Activated naive CD4-positive, alpha-beta T cell (primary cell): ENCODE results near the gene KCNQ5.
A peak's percentile ranks its signal among the peaks of the same experiment; 100 is the strongest.

Source experiments
- DNase-seq, 4 experiments: peaks; one replicate each; lab custom pipeline; 2025; lab: John Stamatoyannopoulos, UW

KCNQ5 gene

DNA sequence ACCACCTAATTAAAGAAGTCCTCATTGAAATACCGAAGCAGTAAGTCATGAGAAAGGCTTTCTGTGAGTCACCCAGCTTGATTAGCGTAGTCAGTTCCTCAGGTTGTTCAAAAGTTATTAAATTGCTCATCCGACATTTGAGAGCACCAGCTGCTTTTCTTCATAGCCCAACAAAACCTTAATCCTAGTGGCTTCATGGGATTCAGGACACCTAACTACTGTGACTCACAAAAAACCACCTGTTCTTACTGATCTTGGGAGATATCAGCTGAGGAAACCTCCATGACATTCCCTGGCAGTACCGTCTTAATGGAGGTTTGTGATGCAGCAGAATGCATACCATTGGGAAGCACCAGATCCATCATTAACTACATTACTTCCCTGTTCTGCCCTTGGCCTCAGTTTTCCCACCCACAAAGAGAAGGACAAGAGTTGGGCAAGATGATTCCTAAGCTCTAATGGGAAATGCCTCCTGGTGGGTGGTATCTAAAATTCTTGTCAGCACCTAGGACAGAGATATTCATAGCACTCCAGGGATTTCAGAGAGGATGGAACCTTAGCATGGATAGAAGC, 499.6 kb downstream of the KCNQ5 start:
- no peak for DNase-seq

DNA sequence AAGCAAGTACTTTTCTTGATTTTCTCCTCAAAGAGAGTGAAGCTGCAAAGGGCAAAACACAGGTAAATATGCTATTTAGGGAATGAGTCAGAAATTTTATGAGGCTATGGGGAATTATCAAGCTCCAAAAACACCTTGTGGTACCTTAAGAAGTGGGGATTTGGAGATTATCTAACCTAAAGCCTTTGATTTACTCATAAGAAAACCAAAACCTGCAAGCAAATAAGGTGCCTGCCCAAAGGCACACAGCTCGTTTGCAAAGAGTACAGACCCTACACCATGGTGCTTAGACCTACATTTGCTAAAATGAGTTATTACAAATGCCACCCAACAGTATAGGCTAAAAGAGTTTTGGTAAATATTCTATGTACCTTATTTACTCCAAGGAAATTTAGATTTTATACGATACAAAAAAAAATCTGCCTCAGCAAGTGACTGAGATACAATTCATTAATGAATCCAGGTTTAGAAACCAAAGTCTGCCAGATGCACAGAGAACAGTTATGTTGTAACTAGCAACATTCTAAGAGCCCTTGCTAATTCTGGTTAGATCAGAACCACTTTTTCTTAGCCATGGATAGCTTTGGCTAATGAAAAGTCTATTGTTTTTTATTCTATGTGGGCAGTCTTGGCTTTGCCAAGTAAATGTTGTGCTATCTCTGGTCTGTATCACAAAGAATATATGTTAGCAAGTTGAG, 501.9 kb downstream of the KCNQ5 start:
- no peak for DNase-seq

DNA sequence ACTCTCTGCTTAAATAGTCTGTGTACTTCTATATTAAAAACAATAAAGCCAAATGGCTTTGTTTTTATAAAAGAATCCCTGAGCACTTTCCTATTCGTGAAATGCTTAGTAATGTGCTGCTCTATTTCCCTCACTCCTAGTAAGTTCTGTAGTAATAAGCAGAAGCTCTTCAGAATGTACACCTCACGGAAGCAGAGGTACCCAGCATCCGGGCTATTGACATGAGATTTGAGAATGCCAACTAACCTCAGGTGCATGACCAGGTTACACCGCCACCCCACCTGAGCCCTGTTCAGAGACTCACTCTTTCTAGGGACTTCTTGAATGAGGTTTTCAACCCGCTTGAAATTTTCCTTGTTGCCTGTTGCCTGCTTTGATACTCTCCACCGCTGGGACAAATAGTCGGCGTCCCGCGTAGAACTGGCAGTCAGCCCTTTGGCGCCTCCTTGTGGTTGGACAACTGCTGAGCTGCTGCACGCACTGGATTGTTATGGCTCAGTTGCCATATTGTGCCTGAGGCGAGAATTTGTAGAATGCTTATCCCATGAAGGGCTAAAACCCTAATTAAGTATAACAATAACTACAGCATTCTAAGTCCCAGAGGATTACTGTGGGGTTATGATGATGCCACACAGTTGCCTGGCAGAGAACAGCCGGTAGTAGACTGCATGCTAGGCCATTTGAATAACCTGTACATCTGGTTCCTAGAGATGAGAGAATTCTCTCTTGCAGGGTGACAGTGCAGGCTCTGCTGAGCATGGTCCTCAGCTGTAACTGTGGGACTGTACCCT, 508.0 kb downstream of the KCNQ5 start:
- DNase-seq, result peak; percentile 61 to 76 (median 75)

DNA sequence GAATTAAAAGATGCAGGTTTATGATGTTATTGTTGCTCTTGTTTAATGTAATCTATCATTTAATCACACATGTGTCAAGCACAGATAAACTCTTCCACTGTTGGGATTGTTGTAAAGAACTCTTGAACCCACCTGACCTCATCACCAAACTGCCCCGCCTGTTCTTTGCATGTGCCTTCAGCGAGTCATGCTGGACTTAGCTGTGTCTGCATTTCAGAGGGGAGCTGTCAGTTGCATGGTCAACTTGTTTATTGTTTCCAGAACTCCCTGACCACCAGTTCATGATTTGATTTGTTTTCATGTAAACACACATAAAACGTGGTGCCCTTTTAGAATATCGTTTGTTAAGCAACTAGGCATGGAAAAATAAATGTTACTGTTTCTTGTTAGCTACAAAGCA, 509.8 kb downstream of the KCNQ5 start:
- DNase-seq, result no peak

DNA sequence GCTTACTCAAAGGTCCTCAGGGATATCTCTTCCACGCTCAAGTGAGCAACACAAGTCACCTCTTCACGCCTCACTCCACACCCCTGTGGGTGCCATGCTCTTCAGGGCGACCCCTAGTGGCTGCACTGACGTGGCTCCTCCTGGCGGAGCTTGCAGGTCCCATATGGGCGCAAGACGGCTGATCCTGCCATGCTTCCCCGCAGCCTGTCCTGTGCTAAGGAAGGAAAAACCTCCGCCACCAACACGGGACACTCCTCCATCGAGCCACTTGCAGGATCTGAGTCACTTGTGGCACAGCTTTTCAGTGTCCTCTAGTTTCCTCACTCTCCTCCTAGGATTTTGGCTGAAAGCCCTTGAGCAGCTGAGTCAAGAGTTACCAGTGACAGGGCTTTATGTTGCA, 512.7 kb downstream of the KCNQ5 start:
- peak in 1 of 4 experiments; percentile 0 for DNase-seq

DNA sequence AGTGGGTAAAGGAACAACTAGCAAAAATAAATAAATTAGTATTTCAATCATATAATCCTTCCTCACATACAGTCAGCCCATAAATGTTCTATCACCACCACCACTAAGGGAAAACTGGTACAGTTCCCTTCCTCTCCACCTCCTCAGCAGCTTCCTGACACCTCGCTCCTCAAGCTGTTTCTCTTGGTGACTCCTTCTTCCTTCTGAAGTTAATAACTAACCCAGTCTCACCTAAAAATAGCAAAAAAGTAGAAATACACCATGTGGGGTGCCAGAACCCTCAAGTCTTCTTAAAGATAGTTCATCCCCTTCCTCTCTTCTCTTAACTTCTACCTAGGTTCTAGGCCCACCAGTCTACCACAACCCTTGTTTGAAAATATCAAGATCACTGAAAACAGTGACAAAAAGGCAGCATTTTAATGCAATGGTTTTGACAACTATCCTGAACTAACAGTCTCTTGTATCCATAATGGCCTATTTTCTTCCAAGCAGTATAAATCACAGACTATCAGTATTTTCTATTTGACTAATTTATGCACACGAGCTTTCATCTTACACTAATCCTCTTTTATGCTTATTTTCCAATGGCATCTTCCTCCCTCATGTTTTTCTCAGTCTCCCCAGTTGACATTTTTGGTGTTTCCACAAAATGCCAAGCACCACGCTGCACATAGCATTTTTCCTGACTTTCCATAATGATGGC, 518.0 kb downstream of the KCNQ5 start:
- no peak for DNase-seq

DNA sequence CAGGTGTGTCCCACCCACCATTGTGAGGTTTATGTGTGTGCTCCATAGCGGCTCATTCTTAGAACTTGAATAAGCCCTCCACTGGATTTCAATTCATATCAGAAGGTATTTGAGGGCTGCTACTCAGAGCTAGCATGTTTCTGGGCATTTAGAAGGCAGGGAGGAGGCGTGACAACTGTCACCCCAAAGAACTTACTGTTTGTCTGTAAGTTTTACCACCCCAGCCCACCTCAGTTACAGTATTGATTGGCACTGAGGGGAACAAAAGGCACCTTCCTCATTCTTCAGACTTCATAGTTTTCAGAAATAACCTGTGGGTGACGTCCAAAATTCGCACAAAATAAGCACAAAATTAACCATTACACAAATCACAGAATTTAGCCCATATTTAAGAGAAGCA, 521.7 kb downstream of the KCNQ5 start:
- no peak for DNase-seq

DNA sequence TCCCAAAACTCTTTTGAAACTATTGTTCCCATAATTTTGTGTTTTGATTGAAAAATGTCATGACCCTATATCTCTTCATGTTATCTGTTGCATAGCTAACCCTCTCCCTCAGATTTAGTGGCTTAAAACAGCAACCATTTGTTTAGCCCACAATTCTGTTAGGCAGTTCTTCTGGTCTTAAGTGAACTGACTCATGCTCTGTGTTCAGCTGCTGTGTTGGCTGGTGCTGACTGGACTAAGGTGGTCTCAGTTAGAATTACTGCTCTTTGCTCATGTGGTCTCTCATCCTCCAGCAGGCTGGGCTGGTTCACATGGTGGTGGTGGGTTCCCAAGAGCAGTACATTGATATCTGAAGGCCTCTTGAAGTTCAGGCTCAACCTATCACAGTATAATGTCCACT, 522.7 kb downstream of the KCNQ5 start:
- DNase-seq, result no peak

DNA sequence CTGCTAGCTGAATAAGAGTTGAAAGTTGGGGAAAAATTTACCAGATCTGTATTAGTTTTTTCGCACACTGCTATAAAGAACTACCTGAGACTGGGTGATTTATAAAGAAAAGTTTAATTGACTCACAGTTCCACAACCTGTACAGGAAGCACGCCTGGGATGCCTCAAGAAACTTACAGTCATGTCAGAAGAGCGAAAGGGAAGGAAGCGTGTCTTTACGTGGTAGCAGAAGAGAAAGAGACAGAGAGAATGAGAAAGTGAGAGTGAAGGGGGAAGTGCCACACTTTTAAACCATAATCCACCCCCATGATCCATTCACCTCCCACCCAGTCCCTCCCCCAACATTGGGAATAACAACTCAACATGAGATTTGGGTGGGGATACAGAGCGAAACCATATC, 523.8 kb downstream of the KCNQ5 start:
- no peak for DNase-seq

DNA sequence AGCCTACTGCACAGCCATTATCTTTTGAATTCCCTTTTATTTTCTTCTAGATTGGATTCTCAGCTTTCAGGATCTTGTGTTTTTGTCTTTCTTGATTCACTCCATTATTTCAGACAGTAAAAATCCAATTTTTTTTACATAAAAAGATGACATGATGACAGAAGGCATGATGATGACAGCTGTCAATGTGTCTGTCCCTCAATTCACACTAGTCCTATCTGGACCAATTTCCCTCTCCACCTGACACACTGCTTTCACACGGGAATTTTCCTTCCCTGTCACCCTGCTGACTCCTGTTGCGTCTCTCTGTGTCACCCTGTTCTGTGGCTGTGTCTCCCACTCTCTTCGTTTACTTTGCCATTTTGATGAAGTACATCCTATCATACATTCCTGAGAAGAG, 529.9 kb downstream of the KCNQ5 start:
- DNase-seq, result no peak

DNA sequence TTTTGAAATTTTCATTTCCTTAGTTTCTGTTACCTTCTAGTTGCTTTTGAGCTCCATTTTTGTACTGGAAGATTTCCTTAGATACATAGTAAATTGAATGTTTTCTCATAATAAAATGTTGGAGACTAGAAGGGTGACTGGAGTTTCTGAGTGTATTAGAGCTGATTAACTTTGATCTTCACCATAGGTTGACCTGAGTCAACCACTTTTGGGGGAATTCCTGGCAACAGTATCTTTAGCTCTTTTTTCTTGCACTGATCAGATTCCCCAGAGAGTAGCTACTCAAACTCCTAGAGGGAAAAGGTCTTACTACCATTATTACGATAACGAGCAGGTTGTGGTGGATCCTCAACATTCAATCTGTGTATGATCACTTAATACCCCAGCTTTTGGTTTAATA, 530.7 kb downstream of the KCNQ5 start:
- no peak for DNase-seq

DNA sequence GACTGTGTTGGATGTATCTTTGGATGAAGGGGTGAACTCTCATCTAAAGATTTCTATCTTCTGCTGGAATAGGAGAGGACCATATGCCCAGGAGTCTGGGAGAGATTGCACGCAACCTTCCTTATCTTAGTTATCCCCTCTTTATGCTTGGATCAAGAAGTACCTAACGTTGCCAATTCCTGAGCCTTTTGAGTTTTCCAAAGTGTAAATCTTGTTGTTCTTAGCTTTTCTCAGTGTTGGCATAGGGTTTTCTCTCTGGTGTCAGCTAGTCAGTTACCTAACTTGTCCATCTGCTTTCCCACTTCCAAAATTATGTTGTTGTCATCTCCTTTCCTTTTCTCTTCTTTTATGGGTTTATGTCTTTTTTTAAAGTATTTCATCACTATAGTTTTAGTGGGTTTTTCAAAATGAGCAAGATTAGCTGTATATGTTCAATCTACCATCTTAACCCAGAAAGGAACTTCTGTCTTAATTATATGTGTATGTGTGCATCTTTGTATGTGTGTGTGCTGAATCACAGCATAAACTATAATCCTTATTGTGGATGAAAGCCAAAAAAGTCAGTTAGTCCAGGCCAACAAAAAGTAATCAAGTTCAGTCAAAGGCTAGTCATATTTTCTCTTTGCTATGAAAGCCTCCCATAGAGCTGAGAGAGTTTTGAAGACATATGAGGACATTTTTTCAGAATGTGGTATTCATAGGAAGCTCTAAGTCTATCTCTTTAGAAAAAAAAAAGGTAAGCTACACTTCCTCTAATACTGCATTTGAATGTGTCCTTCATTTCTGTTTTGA, 531.3 kb downstream of the KCNQ5 start:
- no peak for DNase-seq

DNA sequence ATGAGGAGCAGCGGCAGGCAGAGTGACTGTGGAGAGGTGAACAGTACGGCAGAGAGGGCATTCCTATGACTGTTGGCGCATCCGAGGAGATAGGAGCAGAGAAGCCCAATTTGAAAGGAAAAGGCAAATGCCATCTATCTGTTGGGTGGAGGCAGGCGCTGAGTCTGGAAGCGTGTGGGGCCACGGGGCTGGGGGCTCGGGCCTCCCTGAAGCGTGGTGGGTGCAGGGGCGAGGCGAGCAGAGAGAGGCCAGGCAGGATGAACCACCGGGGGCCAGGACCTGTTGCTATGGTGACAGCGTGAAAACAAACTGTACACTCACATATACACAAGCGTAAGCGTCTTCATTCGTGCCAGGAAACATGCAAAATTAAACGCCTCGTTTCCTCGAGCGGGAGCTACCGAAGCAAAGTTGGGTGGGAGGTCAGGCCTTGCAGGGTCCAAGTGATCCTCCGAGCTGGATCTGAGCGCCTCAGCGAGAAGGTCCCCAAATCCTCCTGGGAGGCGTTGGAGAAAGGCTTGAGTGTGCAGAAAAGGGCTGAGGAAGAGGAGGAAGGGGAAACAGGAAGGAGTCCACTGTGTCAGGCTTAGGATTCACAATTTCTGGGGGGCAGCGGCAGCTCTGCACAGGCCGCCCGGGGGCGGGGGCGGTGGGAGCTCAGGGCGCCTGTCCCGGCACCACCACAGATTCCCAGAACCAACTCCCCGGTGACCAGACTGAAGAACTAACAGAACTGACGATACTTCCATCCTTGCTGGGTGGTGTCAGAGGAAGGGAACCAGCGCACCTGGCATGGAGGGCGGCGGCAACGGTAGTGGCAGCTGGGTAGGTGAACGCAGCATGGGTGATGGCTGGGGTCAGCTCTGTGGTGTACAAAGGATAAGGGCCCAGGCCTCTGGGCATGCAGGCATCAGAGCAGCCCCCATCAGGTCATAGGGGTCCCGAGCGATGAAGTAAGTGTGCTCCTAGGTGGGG, 535.2 kb downstream of the KCNQ5 start:
- DNase-seq, result no peak

DNA sequence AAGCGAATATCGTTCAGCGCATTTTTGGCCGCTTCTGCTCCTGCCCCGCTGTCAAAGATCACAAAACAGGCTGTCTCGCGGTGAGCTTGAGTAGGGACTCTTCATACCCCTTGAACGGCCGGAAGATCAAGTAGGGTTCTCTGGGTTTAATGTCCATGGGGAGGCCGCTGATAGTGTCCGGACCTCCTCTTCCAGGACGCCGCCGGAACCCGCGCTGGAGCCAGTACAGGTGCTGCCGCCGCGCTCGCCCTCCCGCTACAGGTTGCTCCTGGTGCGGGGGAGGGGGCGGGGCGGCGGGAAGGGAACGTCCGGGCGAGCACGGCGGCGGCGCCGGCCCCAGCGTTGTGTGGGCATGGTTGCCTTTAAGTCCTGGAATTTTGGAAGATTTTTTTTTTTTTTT, 536.0 kb downstream of the KCNQ5 start:
- no peak for DNase-seq

DNA sequence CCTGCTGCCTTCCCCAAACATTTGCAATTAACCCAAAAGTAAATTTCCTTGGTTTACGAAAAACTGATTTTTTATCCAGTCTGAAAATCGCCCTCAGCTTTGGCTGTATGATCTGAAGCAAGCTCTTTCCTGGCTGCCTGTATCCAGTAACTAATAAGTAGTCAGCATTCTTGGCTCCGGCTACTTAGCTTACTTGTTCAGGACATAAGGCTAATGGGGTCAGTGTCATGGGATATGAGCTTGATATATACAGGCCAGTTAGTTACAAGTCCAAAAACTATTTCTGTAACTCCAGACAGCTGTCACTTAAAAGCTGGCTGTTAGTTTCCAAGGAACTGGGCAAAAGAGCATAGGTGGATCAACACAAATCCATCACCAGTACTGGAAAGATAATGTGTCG, 547.2 kb downstream of the KCNQ5 start:
- no peak for DNase-seq

DNA sequence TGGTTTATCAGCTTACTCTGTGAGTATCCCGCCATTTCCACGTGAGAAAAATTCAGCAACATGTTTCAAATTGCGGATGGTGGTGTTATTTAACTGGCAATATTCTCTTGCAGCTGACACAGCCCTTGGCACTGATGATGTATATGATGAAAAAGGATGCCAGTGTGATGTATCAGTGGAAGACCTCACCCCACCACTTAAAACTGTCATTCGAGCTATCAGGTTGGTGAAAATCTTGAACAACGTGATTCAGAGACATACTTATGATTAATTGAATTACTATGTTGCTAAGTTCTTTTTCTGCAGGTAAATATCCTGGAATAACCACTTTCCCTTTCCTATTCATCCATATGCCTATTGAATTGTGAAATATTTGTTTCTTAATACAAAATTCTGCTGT, 547.8 kb downstream of the KCNQ5 start:
- no peak for DNase-seq

DNA sequence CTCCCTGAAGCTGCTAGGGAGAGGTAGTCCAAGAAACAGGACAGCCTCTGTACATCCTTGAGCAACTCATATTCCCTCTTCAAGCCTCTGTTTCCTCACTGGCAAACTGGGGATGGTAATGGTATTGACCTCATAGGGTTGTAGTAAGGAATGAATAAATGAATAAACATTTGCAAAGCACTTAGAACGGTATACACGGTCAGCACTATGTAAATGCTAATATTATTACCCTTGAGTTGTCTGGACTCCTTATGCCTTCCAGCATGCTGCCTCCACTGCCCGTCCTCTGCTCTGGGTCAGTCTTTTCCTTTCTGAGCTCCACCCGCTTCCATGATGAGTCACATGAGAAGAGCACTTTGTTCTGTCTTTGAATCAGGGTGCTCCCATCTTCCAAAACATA, 552.8 kb downstream of the KCNQ5 start:
- DNase-seq, result no peak

DNA sequence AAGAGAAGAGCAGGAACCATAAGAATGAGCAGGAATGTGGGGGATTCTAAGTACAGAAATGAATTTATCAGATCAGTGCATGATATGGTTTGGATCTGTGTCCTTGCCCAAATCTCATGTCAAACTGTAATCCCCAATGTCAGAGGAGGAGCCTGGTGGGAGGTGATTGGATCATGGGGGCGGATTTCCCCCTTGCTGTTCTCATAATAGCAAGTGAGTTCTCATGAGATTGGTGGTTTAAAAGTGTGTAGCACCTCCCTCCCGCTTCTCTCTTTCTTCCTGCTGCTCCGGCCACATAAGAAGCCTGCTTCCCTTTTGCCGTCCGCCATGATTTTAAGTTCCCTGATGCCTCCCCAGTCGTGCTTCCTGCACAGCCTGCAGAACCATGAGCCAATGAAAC, 554.2 kb downstream of the KCNQ5 start:
- DNase-seq, result no peak

DNA sequence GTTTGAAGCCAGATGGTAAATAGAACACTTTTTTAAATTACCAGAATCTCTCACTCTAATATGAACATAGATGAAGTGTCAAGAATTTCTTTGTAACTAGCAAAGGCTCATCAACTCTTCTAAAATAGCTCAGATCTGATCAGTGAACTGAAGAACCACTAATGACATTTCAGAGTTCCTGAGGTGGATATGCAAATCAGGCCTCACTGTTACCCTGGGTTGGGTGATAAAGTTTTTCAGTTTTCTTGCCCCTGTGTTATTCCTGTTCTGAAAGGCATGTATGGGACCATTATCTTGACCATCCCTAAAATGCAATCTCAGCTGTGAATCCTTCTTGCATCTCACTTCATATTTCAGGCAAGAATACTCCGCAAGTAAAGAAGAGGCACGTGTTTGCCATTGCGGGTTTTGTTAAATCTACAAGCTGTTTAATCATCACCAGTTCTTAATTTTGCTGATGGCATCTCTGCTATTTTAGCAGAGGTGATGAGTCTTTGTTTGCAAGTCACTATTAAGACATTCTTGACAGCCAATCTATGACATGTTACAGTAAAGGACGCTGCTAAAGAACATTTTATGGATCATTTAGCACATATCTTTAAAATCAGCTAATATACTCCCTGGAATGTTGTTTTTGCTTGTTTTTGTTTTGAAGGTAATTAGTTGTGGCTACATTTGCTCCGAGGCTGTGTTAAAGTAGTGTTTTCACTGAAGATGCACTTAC, 555.5 kb downstream of the KCNQ5 start:
- no peak for DNase-seq
